HEK293 (cell line): ENCODE data around the gene TMEM234.
A peak's percentile ranks its signal among the peaks of the same experiment; 100 is the strongest.

Experiments
- CTCF ChIA-PET: fragments of 350-600 bp; formaldehyde crosslinking; extraction: SDS; loops from one replicate; lab custom pipeline; 2021; ENCODE audit warnings: antibody characterized with exemption; lab: Yijun Ruan, JAX
- POLR2A ChIA-PET: fragments of 300-600 bp; formaldehyde crosslinking; extraction: SDS; loops from one replicate; lab custom pipeline; 2020; ENCODE audit warnings: antibody characterized with exemption, inconsistent platforms; lab: Yijun Ruan, JAX
- H3K27ac ChIP-seq: fragments of 200-500 bp; sonication (Bioruptor generic); 2 replicates; pipeline ENCODE4 v1.5.1; 2014; ENCODE audit warnings: low read depth, low read length, control low read depth, inconsistent platforms; ENCODE audit errors: extremely low read depth
- H3K36me3 ChIP-seq, 2 experiments: fragments of 200-500 bp in 1 of 2; sonication (Bioruptor generic) in 1 of 2; 1 replicate in 1 of 2; 2 replicates in 1 of 2; pipeline ENCODE4 v1.5.1; 2014 to 2017; ENCODE audit warnings: inconsistent platforms in 2 of 2, low read length in 2 of 2; ENCODE audit not compliant: control insufficient read depth in 2 of 2, insufficient read depth in 1 of 2
- H3K4me1 ChIP-seq: fragments of 200-500 bp; sonication (Bioruptor generic); 2 replicates; pipeline ENCODE4 v1.5.1; 2014; ENCODE audit warnings: mild to moderate bottlenecking, low read length, inconsistent platforms; ENCODE audit not compliant: control insufficient read depth, insufficient read depth
- H3K4me3 ChIP-seq: 2 replicates; pipeline ENCODE4 v1.5.1; 2011; ENCODE audit warnings: low read depth, mild to moderate bottlenecking, control low read depth, low read length, moderate library complexity
- H3K9me3 ChIP-seq: fragments of 200-500 bp; sonication (Bioruptor generic); 2 replicates; pipeline ENCODE4 v1.5.1; 2014; ENCODE audit warnings: low read depth, low read length, inconsistent platforms; ENCODE audit not compliant: control insufficient read depth, insufficient read depth
- GLIS1 ChIP-seq: fragments of 450-650 bp; formaldehyde crosslinking; IDR thresholded peaks from 2 replicates; pipeline ENCODE4 v1.5.1; 2016; ENCODE audit warnings: missing biosample characterization, missing genetic modification characterization
- GLIS2 ChIP-seq: fragments of 450-650 bp; formaldehyde crosslinking; IDR thresholded peaks from 2 replicates; pipeline ENCODE4 v1.5.1; 2016; ENCODE audit warnings: missing biosample characterization, missing genetic modification characterization
- KLF1 ChIP-seq: fragments of 450-650 bp; formaldehyde crosslinking; IDR thresholded peaks from 2 replicates; pipeline ENCODE4 v1.5.1; 2016; ENCODE audit warnings: missing biosample characterization, missing genetic modification characterization
- KLF10 ChIP-seq: fragments of 450-650 bp; IDR thresholded peaks from 2 replicates; pipeline ENCODE4 v1.5.1; 2018; ENCODE audit warnings: missing biosample characterization, mild to moderate bottlenecking, missing genetic modification characterization
- ZFP69B ChIP-seq: fragments of 450-650 bp; formaldehyde crosslinking; IDR thresholded peaks from 2 replicates; pipeline ENCODE4 v1.5.1; 2016; ENCODE audit warnings: missing biosample characterization, missing genetic modification characterization
- ZNF2 ChIP-seq: fragments of 450-650 bp; formaldehyde crosslinking; IDR thresholded peaks from 2 replicates; pipeline ENCODE4 v1.5.1; 2016; ENCODE audit warnings: missing biosample characterization, missing genetic modification characterization
- ZNF202 ChIP-seq: fragments of 450-650 bp; formaldehyde crosslinking; IDR thresholded peaks from 2 replicates; pipeline ENCODE4 v1.5.1; 2016; ENCODE audit warnings: missing biosample characterization, missing genetic modification characterization, borderline replicate concordance
- ZNF223 ChIP-seq: fragments of 450-650 bp; formaldehyde crosslinking; IDR thresholded peaks from 2 replicates; pipeline ENCODE4 v1.5.1; 2016; ENCODE audit warnings: missing biosample characterization, missing genetic modification characterization
- ZNF248 ChIP-seq: fragments of 450-650 bp; formaldehyde crosslinking; IDR thresholded peaks from 2 replicates; pipeline ENCODE4 v1.5.1; 2017; ENCODE audit warnings: missing biosample characterization, missing genetic modification characterization
- ZNF350 ChIP-seq: fragments of 450-650 bp; formaldehyde crosslinking; IDR thresholded peaks from 2 replicates; pipeline ENCODE4 v1.5.0; 2017; ENCODE audit warnings: missing biosample characterization, mild to moderate bottlenecking, missing genetic modification characterization
- ZNF37A ChIP-seq: fragments of 450-650 bp; IDR thresholded peaks from 2 replicates; pipeline ENCODE4 v1.5.1; 2018; ENCODE audit warnings: missing biosample characterization, missing genetic modification characterization
- ZNF560 ChIP-seq: fragments of 450-650 bp; formaldehyde crosslinking; IDR thresholded peaks from 2 replicates; pipeline ENCODE4 v1.5.1; 2017; ENCODE audit warnings: missing biosample characterization, missing genetic modification characterization, borderline replicate concordance
- ZNF571 ChIP-seq: fragments of 450-650 bp; formaldehyde crosslinking; IDR thresholded peaks from 2 replicates; pipeline ENCODE4 v1.5.0; 2017; ENCODE audit warnings: missing biosample characterization, missing genetic modification characterization
- ZNF664 ChIP-seq: fragments of 450-650 bp; formaldehyde crosslinking; IDR thresholded peaks from 2 replicates; pipeline ENCODE4 v1.5.1; 2016; ENCODE audit warnings: missing biosample characterization, missing genetic modification characterization
- ZNF776 ChIP-seq: fragments of 450-650 bp; formaldehyde crosslinking; IDR thresholded peaks from 2 replicates; pipeline ENCODE4 v1.5.0; 2017; ENCODE audit warnings: missing biosample characterization, missing genetic modification characterization, borderline replicate concordance
- TF ChIP-seq, protein P1 (sequence below): fragments of 450-650 bp; formaldehyde crosslinking; IDR thresholded peaks from 2 replicates; pipeline ENCODE4 v1.5.1; 2016; ENCODE audit warnings: missing biosample characterization, missing genetic modification characterization
- TF ChIP-seq, protein P2 (sequence below): fragments of 450-650 bp; formaldehyde crosslinking; IDR thresholded peaks from 2 replicates; pipeline ENCODE4 v1.5.1; 2016; ENCODE audit warnings: missing biosample characterization, missing genetic modification characterization
- TF ChIP-seq, protein P3 (sequence below): fragments of 450-650 bp; formaldehyde crosslinking; optimal IDR thresholded peaks from 2 replicates; pipeline ENCODE3; 2016; ENCODE audit warnings: missing biosample characterization, mild to moderate bottlenecking, missing genetic modification characterization
- TF ChIP-seq, protein P4 (sequence below): fragments of 450-650 bp; formaldehyde crosslinking; IDR thresholded peaks from 2 replicates; pipeline ENCODE4 v1.5.1; 2016; ENCODE audit warnings: missing biosample characterization, missing genetic modification characterization

The TMEM234 gene

DNA sequence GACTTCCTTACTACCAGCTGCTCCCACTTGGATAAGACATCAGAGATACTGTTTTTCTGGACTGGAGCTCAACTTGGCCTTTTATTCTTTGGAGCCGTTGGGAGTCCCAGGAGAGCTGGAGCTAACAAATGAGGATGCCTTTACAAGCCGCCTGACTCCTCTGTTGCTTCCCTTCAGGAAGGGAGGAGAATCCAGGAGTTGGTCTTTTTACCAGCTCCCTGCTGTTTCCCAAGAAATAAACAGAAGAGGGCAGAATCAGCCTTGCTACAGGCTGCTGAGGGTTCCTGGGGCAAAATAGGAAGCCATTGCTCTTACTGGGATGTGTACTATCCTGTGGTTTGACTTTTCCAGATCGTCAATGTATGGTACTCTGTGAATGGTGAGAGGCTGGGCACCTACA, 1.5 kb upstream of the TMEM234 start (continued):
- TF ChIP-seq ZNF202 (tag by site-specific recombination) (no peak), KLF1 (no peak), KLF10 (tag by site-specific recombination) (no peak), ZNF776 (no peak), ZNF350 (tag by site-specific recombination) (no peak), ZNF2 (tag by site-specific recombination) (no peak)

DNA sequence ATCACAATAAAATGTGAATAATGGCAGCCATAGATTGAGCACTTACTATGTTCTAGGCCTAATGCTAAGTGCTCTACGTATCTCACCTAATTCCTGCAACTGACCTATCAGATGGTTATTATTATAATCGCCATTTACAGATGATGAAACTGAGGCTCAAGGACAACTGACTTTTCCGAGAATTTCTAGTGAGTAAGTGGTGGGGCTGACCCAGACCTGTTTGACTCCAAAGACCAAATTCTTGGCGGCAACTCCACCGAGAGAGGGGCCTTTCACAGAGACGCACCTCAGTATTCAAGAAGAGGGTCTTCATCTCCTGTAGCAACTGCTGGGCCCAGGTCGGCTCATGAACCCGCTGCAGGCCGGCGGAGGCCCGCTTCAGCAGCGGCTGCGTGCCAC, 573 bp downstream of the TMEM234 start:
- H3K27ac ChIP-seq = peak overlapping the region; percentile 34; the same call in 1 of the 2 replicates
- CTCF ChIA-PET = interaction anchor here (0.6 to 2.0 kb wide), 2 partner anchors 11 to 26 kb away, joined by 4 to 7 read pairs; no protein-coding TSS in a partner anchor
- peaks cover 2% of the 10 kb centered on the region; the same call in 1 of the 2 replicates for H3K4me1 ChIP-seq
- peak overlapping the region; percentile 83 for H3K4me3 ChIP-seq
- POLR2A ChIA-PET = interaction anchor here (1.2 kb wide), 1 partner anchor 9 kb away, joined by 3 read pairs; no protein-coding TSS in a partner anchor
- TF ChIP-seq, protein P1, sequence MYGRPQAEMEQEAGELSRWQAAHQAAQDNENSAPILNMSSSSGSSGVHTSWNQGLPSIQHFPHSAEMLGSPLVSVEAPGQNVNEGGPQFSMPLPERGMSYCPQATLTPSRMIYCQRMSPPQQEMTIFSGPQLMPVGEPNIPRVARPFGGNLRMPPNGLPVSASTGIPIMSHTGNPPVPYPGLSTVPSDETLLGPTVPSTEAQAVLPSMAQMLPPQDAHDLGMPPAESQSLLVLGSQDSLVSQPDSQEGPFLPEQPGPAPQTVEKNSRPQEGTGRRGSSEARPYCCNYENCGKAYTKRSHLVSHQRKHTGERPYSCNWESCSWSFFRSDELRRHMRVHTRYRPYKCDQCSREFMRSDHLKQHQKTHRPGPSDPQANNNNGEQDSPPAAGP = 0 out of 2 replicates have a peak, but pooled peaks have one; percentile 9
- TF ChIP-seq, protein P2, sequence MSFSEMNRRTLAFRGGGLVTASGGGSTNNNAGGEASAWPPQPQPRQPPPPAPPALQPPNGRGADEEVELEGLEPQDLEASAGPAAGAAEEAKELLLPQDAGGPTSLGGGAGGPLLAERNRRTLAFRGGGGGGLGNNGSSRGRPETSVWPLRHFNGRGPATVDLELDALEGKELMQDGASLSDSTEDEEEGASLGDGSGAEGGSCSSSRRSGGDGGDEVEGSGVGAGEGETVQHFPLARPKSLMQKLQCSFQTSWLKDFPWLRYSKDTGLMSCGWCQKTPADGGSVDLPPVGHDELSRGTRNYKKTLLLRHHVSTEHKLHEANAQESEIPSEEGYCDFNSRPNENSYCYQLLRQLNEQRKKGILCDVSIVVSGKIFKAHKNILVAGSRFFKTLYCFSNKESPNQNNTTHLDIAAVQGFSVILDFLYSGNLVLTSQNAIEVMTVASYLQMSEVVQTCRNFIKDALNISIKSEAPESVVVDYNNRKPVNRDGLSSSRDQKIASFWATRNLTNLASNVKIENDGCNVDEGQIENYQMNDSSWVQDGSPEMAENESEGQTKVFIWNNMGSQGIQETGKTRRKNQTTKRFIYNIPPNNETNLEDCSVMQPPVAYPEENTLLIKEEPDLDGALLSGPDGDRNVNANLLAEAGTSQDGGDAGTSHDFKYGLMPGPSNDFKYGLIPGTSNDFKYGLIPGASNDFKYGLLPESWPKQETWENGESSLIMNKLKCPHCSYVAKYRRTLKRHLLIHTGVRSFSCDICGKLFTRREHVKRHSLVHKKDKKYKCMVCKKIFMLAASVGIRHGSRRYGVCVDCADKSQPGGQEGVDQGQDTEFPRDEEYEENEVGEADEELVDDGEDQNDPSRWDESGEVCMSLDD (tag by site-specific recombination) = no peak
- TF ChIP-seq ZNF37A (tag by site-specific recombination) (no peak), ZNF664 (tag by site-specific recombination) (peak; percentile 99), ZNF223 (tag by site-specific recombination) (no peak), ZNF350 (tag by site-specific recombination) (no peak), GLIS2 (tag by site-specific recombination) (peak; percentile 53; the same call in 1 of the 2 replicates), ZNF571 (tag by site-specific recombination) (no peak), GLIS1 (tag by site-specific recombination) (no peak), ZNF560 (tag by site-specific recombination) (no peak), ZFP69B (tag by site-specific recombination) (0 out of 2 replicates have a peak, but pooled peaks have one; percentile 13), ZNF248 (tag by site-specific recombination) (no peak)
- TF ChIP-seq, protein P3, sequence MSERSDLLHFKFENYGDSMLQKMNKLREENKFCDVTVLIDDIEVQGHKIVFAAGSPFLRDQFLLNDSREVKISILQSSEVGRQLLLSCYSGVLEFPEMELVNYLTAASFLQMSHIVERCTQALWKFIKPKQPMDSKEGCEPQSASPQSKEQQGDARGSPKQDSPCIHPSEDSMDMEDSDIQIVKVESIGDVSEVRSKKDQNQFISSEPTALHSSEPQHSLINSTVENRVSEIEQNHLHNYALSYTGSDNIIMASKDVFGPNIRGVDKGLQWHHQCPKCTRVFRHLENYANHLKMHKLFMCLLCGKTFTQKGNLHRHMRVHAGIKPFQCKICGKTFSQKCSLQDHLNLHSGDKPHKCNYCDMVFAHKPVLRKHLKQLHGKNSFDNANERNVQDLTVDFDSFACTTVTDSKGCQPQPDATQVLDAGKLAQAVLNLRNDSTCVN (tag by site-specific recombination) = peak; percentile 36
- TF ChIP-seq, protein P4, sequence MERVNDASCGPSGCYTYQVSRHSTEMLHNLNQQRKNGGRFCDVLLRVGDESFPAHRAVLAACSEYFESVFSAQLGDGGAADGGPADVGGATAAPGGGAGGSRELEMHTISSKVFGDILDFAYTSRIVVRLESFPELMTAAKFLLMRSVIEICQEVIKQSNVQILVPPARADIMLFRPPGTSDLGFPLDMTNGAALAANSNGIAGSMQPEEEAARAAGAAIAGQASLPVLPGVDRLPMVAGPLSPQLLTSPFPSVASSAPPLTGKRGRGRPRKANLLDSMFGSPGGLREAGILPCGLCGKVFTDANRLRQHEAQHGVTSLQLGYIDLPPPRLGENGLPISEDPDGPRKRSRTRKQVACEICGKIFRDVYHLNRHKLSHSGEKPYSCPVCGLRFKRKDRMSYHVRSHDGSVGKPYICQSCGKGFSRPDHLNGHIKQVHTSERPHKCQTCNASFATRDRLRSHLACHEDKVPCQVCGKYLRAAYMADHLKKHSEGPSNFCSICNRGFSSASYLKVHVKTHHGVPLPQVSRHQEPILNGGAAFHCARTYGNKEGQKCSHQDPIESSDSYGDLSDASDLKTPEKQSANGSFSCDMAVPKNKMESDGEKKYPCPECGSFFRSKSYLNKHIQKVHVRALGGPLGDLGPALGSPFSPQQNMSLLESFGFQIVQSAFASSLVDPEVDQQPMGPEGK (tag by site-specific recombination) = no peak
- H3K36me3 ChIP-seq = peaks cover 15 to 70% of the 10 kb centered on the region in 2 experiments; a peak in 2 of 3 replicates
- H3K9me3 ChIP-seq = no peaks in the 10 kb centered on the region
